A549 treated with DMSO at 1 μM for 4 hours (cell line): ENCODE results near the gene ZNF232. TPM values are rescaled to one million over a fixed set of nuclear protein-coding genes. Genes with fewer than 3 reads are reported as not detected.

Source experiments
- total RNA-seq: library from RNA; stranded (reverse); fragments of 200-300 nt; extraction: Qiagen RNA extraction; gene quantifications from 5 replicates; pipeline ENCODE4 v1.2.3, GENCODE V29; 2022; ENCODE audit warnings: low read depth

ZNF232 gene
- 3.6 to 5.0 TPM (median 4.5 TPM) in 5 replicates for total RNA-seq

DNA sequence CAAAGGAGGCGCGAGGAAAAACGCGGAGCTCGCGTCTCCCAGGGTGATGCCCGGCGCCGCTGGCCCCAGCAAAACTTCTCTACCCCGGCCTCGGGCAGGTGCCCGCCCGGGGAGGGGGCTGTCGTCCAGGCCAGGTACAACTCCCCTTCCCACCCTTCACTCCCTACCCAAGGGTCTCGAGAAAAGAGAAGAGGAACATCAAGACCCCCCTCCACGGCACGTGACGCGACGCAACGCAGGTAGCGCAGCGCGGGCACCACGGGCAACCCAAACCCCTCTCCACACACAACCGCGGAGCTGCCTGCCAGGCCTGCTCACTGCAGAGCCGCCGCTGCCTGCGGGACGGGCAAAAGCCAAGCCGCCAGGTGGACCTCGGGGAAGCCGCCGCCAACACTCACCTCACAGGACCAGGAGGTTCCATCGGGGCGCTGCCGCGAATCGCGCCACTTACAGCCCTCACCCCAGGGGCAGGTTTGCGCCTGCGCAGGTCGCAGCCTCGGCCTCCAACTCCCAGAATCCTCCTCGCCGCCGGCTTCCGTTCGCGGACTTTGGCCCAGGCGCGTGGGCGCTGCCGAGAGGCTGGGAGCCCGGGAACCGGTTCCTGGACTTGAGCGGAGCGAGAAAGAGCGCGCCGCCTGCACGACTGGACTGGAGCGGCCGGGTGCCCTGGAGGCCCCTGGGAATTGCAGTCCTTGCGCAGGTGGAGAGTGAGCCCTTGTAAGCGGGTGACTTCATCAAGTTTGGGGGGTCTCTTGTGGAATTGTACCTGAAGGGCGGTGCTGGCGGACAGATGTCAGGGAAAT, at the start of gene ZNF232:
TSS of gene ZNF232 (minus strand) at position 477 of the 803 bp plus-strand sequence. CDS start at position 421, 56 bp downstream.

DNA sequence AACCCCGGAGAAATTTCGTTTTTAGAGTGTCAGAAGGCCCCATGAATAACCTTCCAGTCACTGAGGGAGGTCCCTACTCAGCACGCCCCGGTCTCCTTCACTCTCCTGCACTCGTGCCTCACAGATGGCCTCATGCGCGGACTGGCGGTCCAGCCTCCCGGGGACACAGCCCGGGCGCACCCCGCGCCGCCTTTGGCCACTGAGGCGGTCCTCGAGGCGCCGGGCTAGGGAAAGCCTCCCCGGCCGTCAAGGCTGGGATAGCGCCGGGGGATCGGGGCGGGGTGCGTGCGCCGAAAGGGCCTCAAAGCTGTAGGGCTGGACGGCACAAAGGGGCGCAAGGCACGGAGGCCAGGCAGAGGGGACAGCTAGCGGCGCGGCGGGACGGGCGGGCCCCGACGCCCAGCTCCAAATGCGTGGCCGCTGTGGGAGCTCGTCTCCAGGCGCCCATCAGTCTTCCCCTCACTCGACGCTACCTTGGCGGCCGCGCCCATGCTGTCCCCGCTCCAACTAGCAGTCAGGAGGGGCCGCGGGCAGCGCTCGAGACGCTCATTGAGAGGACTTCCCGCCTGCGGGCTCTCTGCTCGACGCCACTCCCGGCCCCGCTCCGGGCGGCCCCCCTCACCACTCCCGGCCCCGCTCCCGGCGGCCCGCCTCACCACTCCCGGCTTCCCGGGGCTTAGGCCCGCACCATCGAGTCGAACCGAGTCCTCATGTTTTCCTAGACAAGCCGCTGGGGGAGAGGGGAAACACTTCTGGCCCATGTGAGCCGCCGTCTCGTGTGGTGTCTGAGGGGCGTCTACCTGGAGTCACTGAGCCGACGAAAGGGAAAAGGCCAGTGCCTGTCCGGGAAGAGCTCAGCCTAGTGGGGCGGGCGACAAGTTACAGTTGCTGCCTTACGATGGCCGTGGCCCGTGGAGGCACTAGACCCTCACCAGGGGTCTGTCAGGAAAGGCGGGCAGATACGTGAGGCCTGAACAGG, 4.3 kb upstream of the ZNF232 start, which contains the start of gene USP6:
TSS of gene USP6 (plus strand) at position 360 of the 979 bp plus-strand sequence. CDS start 14,336 bp downstream, outside the sequence.

GRCh38 chr17:5078106-5079028, 33.3 kb downstream of the ZNF232 start, which contains the start of gene ZFP3:
ZFP3 (plus strand) TSS chr17:5078467; CDS start chr17:5091505, 13,038 bp downstream.

Other genes starting within 250 kb of the ZNF232 start
- gene C17orf107, start 212.3 kb downstream of the ZNF232 start, total RNA-seq = 0.17 to 0.29 TPM (median 0.28 TPM) in 5 replicates
- 0.07 to 0.21 TPM (median 0.08 TPM) in 4 of 5 replicates, not detected in the other for gene CHRNE, start 208.8 kb downstream of the ZNF232 start, total RNA-seq
- not detected in 5 replicates for gene GP1BA, start 179.6 kb downstream of the ZNF232 start, total RNA-seq
- gene SLC25A11, start 171.8 kb downstream of the ZNF232 start, total RNA-seq = 65.3 to 82.3 TPM (median 72.2 TPM) in 5 replicates
- 93.0 to 144 TPM (median 121 TPM) in 5 replicates for gene RNF167, start 171.6 kb downstream of the ZNF232 start, total RNA-seq
- 2,001 to 2,972 TPM (median 2,479 TPM) in 5 replicates for gene PFN1, start 163.3 kb downstream of the ZNF232 start, total RNA-seq
- gene ENO3, start 160.8 kb downstream of the ZNF232 start, total RNA-seq = 51.2 to 61.4 TPM (median 55.7 TPM) in 5 replicates
- 69.9 to 87.4 TPM (median 71.4 TPM) in 5 replicates for gene SPAG7, start 144.1 kb downstream of the ZNF232 start, total RNA-seq
- 22.0 to 37.9 TPM (median 31.6 TPM) in 5 replicates for gene CAMTA2, start 124.2 kb downstream of the ZNF232 start, total RNA-seq
- gene INCA1, start 114.4 kb downstream of the ZNF232 start, total RNA-seq = 1.3 to 2.0 TPM (median 1.5 TPM) in 5 replicates
- 98.9 to 125 TPM (median 114 TPM) in 5 replicates for gene KIF1C, start 113.9 kb downstream of the ZNF232 start, total RNA-seq
- 0.34 to 1.2 TPM (median 0.68 TPM) in 5 replicates for gene SLC52A1, start 76.5 kb downstream of the ZNF232 start, total RNA-seq
- gene ZFP3, start 33.4 kb downstream of the ZNF232 start, total RNA-seq = 0.89 to 1.2 TPM (median 1.0 TPM) in 5 replicates
- 0.01 to 0.03 TPM (median 0.02 TPM) in 4 of 5 replicates, not detected in the other for gene USP6, start 4.2 kb upstream of the ZNF232 start, total RNA-seq
- 1.3 to 1.8 TPM (median 1.7 TPM) in 5 replicates for gene ZNF594, start 80.0 kb upstream of the ZNF232 start, total RNA-seq
- not detected in 5 replicates for gene SCIMP, start 123.0 kb upstream of the ZNF232 start, total RNA-seq
- gene RABEP1, start 170.4 kb upstream of the ZNF232 start, total RNA-seq = 36.0 to 51.5 TPM (median 44.6 TPM) in 5 replicates